UCSD-AML1 (cell line): Measurements from ENCODE around the gene CNOT3.
"Not testable (repeated sequence)": the region's sequence is repeated elsewhere in the genome, so short reads cannot be mapped to it uniquely, and the experiment has no call there.

Source experiments
- DNase-seq: peaks from one replicate; lab custom pipeline; 2025; ENCODE audit not compliant: unreplicated experiment; lab: John Stamatoyannopoulos, UW

The CNOT3 gene

DNA sequence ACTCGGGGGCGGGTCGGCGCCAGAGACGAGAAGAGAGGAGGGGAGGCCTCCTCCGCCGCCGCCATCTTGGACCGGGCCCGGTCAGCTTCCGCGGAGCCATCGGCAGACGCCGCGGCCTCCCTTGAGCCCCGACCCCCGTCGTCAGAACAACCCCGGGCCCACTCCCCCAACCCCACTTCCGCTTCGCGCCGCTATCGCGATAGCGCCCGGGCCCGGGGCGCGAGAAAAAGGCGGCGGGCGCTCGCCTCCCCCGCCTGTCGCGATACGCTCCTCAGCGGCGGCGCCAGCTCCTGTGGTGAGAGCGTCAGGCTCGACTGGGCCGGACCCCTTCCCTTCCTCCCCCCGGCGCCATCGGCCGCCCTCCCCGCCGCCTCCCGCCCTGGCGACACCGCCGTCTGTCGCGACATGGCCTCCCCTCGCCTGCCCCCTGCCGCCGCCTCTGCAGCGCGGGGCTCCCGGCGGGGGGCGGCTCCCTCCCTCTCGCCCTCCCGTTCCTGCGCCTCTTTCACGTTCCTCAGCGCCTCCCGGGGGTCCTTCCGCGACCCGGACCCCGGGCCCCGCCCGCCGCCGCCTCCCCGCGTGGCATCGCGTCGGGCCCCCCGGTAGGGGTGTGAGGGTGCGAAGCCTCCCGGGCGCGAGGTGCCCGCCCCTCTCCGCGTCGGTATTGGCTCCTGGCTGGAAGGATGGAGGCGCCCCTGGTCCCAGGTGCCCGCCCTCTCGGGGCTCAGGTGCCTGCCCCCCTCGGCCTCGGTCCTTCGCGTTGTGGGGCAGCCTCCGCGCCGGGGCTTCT is at the start of gene CNOT3:
CNOT3 (plus strand) TSS at position 64 of the 790 bp plus-strand sequence. CDS start 5,217 bp downstream, outside the sequence.
- DNase-seq: no peak

DNA sequence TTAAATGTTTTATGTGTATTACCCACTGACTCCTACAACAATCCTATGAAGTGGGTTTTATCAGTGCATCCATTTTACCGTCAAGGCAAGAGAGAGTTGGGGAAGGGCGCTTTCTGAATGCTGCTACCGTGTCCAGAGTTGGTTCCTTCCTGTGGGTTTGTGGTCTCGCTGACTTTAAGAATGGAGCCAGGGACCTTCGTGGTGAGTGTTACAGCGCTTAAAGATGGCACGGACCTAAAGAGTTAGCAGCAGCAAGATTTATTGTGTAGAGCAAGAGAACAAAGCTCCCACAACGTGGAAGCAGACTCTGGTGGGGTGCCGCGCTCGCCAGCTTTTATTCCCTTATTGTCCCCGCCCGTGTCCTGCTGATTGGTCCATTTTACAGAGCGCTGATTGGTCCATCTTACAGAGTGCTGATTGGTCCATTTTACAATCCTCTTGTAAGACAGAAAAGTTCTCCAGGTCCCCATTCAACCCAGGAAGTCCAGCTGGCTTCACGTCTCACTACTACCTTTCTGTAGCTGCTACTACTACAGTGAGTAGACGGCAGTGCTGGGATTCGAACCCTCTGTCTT is 43.0 kb upstream of the CNOT3 start:
- peak; percentile 38 for DNase-seq

DNA sequence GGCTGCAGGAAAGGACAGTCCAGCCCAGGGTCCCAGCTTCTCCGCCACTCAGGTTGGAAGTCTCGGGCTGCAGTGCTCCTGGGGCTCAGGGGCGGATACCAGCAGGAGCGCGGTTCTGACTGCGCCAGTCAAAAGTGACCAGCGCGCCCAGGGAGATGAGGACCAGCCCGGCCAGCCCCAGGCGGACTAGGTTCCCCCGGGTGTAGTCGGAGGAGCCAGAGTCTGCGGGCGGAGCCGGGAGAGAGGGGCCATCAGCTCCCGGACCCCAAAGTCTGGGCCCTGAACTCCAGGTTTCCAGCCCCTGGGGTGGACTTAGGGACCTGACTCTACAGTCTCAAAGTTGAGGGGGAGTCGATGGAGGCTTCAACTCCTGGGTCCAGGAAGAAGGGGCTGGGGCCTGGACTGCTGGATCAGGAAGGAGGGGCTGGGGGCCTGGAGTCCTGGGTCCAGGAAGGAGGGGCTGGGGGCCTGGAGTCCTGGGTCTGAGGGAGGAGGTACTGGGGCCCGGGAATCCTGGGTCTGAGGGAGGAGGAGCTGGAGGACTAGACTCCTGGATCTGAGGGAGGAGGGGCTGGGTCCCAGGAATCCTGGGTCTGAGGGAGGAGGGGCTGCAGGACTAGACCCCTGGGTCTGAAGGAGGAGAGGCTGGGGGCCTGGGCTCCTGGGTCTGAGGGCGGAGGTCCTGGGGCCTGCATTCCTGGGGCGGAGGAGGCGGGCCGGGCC is 42.3 kb upstream of the CNOT3 start:
- DNase-seq: no peak

DNA sequence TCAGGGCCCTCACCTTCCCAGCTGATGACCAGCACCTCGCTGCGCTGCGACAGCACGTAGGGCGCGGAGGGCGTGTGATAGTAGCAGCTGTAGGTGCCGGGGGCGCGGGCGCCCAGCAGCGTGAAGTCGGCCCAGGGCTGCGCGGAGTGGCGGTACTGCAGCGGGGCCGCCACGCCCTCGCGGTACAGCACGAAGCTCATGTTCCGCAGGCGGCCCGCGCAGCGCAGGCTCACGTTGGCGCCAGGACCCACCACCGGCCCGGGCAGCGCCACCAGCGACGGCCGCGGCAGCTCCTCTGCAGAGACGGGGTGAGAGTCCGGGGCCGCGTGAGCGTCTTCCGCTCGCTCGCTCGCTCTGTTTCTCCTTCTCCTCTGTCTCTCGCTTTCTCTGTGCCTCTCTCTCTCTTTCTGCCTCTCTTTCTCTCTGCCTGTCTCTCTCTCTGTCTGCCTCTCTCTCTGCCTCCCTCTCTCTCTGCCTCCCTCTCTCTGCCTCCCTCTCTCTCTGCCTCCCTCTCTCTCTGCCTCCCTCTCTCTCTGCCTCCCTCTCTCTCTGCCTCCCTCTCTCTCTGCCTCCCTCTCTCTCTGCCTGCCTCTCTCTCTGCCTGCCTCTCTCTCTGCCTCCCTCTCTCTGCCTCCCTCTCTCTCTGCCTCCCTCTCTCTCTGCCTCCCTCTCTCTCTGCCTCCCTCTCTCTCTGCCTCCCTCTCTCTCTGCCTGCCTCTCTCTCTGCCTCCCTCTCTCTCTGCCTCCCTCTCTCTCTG is 41.5 kb upstream of the CNOT3 start:
- DNase-seq: not testable (repeated sequence)

DNA sequence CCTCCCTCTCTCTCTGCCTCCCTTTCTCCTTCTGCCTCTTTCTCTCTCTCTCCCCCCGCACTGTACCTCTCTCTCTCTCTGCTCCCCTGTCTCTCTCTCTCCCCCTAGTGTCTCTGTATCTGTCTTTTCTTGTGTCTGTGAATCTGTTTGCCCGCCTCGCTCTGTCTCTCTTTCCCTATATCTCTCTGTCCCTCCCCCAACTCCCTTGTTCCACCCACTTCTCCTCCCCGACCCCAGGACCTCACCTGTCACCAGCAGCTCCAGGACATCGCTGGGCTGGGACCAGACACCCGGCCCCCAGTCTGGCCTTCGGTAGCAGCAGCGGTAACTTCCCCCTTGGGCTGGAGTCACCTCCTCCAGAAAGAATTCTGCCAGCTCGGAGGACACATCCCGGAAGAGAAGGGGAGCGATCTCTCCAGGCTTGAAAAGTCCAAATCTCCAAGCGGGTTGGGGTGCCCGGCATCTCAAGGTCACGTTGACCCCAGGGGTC is 40.9 kb upstream of the CNOT3 start:
- peak; percentile 19 for DNase-seq

DNA sequence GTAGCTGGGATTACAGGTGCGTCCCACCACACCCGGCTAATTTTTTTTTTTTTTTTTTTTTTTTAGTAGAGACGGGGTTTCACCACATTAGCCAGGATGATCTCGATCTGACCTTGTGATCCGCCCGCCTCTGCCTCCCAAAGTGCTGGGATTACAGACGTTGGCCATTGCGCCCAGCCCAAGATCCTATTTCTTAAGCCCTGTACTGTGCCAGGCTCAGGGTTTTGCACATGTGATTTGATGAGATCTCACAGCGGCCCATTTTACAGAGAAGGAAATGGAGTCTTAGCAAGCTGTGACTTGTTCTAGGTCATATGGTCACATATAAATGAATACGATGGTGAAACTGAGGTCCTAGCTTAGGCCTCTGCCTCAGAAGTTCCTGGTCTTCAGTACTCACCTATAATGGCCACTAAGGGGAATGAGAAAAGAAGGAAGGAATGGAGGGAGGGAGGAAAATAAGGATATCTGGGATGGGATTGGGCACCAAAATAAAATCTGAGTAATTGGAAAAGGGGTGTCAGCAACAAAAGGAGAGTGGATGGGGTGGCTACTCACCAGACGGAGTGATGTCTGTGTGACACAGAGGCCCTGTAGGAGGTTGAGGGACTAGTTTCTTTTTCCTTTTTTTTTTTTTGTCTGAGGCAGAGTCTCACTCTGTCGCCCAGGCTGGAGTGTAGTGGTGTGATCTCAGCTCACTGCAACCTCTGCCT is 38.2 kb upstream of the CNOT3 start:
- DNase-seq: no peak

DNA sequence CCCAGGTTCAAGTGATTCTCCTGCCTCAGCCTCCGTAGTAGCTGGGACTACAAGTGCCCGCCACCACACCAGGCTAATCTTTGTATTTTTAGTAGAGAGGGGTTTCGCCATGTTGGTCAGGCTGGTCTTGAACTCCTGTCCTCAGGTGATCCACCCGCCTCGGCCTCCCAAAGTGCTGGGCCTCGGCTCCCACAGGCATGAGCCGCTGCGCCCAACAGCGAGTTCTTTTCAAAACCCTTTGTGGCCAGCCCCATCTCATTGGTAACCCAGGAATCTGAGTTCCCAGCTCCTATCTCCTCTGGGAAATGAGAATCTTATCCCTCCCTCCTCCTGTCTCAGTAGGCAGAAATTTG is 37.7 kb upstream of the CNOT3 start:
- not testable (repeated sequence) for DNase-seq

DNA sequence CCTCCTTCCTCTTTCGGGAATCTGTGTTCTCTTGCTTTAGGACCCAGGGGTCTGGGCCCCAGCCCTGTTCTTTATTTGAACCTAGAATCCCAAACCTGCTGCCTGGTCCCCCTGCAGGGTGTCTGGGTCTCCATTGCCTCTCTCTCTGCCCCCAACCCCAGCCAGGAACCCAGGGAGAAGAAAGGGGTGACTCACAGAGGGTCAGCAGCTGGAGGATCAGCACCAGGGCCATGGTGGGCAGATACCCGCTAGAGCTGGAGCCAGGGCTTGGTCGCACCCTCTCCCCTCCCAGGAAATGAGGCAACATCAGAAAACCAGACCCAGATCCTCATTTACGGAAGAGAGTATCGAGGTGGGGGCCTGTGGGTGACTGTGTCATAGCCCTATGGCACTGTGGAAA is 37.0 kb upstream of the CNOT3 start, which contains the start of gene OSCAR:
OSCAR (minus strand) TSS at position 243 of the 400 bp plus-strand sequence; CDS start at position 232, 11 bp downstream.
- peak; percentile 71 for DNase-seq

DNA sequence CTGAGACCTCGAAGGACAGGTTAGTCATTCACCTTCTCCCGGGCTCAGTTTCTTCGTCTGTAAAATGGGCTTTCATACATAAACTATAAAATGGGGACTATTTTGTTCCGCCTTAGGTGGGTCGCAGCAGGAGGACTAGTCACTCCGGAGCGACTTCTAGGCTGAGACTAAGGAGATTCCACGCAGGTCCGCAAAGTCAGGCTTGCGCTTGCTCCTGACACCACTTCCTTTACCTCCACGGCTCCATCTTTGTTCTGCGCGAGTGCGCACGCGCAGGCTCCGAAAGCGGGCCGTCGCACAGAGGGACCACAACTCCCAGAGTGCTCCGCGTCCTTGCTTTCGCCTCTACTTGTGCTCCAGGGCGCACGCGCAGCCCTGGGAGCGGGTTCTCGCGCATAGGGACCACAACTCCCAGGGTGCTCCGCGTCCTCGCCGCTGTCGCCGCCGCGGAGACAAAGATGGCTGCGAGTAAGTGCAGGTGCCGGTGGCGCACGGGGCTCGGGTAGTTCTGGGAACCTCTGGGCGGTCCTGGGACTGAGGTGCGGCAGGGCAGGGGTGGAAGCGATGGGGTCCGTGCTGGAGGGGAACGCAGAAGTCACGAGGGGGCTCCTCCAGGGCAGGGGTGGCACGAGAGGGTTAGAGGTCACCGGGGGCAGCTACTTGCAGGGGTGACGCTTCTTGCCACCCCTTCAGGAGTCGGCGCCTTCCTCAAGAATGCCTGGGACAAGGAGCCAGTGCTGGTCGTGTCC is 35.0 kb upstream of the CNOT3 start, which contains the start of gene NDUFA3:
NDUFA3 (plus strand) TSS at position 435 of the 749 bp plus-strand sequence; CDS start at position 459, 24 bp downstream.
- DNase-seq: peak; percentile 99

DNA sequence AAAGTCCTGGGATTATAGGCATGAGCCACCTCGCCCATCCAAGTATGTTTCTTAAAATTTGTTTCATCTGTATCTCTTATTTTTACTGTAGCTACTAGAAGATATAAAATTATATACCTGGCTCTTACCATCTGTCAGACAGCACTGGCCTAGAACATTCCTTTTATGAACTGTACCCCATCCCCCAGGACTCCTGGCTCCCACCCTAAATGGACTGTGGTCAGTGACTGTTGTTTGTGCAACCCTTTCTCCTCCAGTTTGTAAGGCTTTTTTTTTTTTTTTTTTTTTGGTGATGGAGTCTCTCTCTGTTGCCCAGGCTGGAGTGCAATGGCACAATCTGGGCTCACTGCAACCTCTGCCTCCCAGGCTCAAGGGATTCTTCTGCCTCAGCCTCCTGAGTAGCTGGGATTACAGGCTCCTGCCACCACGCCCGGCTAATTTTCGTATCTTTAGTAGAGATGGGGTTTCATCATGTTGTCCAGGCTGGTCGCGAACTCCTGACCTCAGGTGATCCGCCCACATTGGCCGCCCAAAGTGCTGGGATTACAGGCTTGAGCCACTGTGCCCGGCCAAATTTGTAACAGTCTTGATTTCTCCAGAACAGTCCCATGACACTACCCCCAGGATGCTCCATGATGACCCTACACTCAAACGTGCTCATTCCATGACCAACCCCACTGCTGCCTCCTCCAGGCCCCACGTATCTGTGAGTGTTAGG is 32.4 kb upstream of the CNOT3 start:
- no peak for DNase-seq

DNA sequence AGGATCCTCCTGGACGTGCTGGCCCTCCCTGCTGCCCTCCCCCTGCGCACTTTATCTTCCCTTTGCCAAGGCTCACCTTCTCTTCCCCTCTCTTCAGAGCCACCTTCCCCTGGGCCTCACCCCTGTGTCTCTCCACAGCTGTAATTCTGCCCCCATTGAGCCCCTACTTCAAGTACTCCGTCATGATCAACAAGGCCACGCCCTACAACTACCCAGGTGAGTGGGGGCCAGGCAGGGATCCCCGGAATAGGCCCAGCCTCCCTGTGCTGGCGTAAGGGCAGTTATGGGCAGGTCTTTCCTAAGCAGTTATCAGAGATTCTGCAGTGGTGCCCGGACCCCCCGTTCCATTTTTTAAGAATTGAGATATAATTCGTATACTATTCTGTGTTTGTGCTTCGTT is 31.8 kb upstream of the CNOT3 start:
- DNase-seq: no peak

DNA sequence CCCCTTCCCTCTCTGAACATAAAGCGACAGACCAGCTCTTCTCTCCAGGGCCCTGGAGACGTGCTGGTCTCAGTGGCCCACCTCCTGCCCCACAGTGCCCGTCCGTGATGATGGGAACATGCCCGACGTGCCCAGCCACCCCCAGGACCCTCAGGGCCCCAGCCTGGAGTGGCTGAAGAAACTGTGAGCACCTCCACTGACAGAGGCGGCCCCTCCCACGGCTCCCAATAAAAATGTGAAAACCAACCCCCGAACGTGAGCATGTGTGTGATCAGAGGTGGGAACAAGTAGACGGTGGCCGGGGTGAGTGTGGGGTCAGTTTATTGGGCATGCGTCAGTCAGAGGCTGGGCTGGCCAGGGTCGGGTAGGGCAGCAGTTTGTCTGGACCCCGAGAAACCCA is 30.8 kb upstream of the CNOT3 start:
- DNase-seq: no peak

DNA sequence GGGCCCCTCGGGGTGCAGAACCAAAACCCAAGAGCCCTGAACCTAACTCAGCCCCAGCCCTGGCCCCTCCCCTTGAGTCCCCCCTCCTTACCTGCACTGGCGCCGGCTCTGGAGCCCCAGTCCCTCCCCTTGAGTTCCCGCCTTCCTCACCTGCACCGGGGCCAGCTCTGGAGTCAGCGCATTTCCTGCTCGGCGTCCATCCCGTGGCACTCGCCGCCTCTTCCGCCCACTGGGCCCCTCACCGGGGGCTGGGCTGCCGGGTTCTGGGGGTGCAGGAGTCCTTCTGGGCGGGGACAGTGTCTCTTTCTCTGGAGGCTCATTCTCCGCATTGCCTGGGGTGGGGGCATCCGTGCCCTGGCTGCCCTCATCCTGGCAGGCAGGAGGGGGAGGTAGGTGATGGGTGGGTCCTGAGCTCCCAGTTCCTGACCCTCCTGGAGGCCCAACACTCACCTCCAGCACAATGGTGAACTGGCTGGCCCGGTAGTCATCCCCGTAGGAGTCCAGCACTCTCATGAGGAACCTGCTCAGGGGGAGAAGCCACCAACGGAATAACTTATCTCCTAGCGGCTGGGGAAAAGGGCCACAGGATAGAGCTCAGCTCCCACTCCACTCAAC is 29.6 kb upstream of the CNOT3 start:
- DNase-seq: no peak

DNA sequence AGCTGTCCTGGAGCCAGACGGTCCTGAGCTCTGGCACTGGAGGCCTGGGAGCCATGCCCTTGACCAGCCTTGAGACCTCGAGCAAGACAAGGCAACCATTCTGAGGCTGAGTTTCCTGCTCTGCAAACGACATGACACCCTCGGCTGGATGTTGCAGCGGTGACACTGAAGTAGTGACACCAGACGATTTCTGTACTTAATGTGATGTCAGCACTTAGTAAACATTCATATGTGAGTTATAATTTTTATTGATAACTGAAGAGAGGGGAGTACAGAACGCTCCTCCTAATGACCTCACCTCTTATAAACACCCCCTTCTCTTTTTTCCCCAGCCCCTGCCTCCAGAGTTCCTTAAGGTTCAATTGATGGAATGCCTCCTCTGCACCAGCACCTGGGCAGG is 29.1 kb upstream of the CNOT3 start:
- no peak for DNase-seq

DNA sequence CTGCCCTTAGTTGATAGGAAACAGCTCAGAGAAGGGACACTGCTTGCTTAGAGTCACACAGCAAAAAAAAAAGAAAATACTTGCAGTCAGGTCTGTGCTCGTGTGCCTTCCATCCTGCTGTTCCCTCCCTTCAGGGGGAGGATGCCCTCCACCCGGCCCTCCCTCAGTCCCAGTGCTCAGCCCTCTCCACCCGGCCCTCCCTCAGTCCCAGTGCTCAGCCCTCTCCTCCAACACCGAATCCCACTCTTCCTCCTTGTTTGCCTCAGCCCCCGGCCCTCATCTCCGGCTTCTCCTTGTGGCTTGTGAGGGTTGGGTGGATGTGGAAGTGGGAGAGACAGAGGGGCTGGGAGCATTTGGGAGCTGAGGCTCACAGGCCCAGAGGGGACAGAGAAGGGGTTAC is 27.9 kb upstream of the CNOT3 start:
- no peak for DNase-seq

DNA sequence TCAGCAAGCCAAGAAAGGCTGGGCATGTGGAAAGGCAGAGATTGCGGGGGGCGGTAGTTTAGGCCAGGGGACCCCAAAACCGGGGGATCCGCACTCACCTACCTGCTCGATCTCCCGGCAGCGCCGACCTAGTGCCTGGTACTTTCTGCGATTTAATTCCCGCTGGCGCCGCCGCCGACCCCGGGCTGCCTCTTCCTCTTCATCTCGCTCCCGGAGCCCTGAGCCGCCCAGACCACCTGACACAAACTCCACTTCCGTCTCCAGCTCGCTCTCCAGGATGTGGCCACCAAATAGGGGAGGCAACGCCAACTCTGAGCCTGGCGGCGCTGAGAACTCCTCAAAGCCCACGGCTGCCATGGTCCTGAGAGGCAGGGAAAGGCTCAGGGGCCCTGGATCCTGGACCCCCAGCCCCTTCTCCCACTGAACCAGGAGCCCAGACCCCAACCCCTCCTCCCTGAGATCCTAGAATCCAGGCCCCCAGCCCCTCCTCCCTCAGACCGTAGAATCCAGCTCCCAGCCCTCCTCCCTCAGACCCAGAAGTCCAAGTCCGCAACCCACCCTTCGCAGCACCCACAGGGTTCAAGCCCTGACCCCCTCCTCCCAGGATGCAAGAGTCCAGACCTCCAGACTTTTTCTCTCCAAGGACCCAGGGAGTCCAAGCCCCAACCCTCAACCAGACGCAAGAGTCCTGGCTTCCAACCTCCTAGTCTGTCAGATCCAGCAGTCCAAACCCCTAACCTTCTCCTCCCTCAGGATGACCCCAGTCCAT is 23.0 kb upstream of the CNOT3 start:
- DNase-seq: peak; percentile 76

DNA sequence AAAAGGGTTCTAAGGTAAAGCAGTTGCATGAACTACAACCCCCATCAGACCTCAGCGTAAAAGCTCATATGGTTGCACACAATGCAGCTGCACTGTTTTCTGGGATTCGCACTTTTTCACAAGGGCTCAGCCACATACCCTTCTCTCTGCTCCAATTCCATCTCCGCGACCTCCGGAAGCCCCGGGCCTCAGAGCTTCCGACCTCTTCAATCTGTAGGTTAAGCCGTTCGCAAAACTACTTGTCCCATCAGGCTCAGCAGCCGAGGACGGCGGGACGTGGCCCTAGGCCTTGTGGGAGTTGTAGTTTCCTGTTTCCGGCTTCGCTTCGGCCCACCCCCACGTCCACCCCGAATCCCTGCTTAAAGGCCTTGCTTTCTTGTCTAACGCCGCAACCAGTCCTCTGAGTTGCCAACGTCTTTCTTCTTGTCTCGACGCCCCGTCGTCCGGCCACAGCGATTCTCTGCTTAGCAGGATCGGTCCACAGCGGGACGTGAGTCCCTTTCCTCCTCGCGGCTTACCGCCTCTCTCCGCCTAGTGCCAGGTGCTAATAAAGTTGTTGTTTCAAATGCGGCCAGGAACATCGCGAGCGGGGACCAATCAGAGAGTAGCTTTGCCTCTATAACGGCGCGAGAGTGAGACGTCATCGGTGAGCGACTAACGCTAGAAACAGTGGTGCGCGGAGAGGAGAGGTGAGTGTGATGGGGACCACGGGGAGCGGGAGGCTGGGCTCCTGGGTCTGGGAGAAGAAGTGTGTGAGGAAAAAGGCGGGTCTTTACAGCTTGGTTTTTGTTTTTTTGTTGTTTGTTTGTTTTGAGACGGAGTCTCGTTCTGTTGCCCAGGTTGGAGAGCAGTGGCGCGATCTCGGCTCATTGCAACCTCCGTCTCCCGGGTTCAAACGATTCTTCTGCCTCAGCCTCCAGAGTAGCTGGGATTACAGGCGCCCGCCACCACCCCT is 22.2 kb upstream of the CNOT3 start, which contains the start of the genes PRPF31 and TFPT:
PRPF31 (plus strand) TSS at position 646 of the 955 bp plus-strand sequence. CDS start 2,525 bp downstream, outside the sequence.
TFPT (minus strand) TSS at position 549 of the 955 bp plus-strand sequence; CDS start at position 161, 388 bp downstream.
- peak; percentile 96 for DNase-seq
